Measurements from ENCODE around the gene DCTD.

Gene DCTD

GRCh38 chr4:182927505-182927904 is 10.3 kb upstream of the DCTD start:
- Mint-ChIP-seq H3K4me3 (no peak overlapping the region), H3K4me1 (no peaks in the 10 kb centered on the region), H3K27ac (no peak overlapping the region), H3K36me3 (no peaks in the 10 kb centered on the region), H3K27me3 (peaks cover 2% of the 10 kb centered on the region), H3K9me3 (no peaks in the 10 kb centered on the region)
- DNase-seq (ENCODE audit: low spot score in 2 of 2) (no peak), ATAC-seq (ENCODE audit: low read depth) (no peak)

- Mint-ChIP-seq H3K27ac (no peak overlapping the region), H3K27me3 (peaks cover 2% of the 10 kb centered on the region)
- ATAC-seq (ENCODE audit: low read depth), result no peak
These were observed 8.7 kb upstream of the DCTD start for GRCh38 chr4:182925855-182926254.

GRCh38 chr4:182925298-182925757 is 8.1 kb upstream of the DCTD start:
- no peak overlapping the region for H3K4me3 Mint-ChIP-seq

More at GRCh38 chr4:182925855-182926254, 8.7 kb upstream of the DCTD start:
- DNase-seq (ENCODE audit: low spot score in 2 of 2), result no peak
- Mint-ChIP-seq H3K36me3 (no peaks in the 10 kb centered on the region), H3K9me3 (no peaks in the 10 kb centered on the region), H3K4me3 (no peak overlapping the region), H3K4me1 (no peaks in the 10 kb centered on the region)

GRCh38 chr4:182924497-182924896 is 7.3 kb upstream of the DCTD start:
- Mint-ChIP-seq H3K27ac (no peak overlapping the region), H3K36me3 (no peaks in the 10 kb centered on the region), H3K27me3 (peaks cover 2% of the 10 kb centered on the region), H3K4me1 (peaks cover 2% of the 10 kb centered on the region), H3K9me3 (no peaks in the 10 kb centered on the region), H3K4me3 (no peak overlapping the region)
- ATAC-seq (ENCODE audit: low read depth) (no peak), DNase-seq (ENCODE audit: low spot score in 2 of 2) (no peak)

More at GRCh38 chr4:182925298-182925757, 8.1 kb upstream of the DCTD start:
- peak; percentile 100 for ATAC-seq (ENCODE audit: low read depth)
- peaks cover 2% of the 10 kb centered on the region for H3K27me3 Mint-ChIP-seq
- no peaks in the 10 kb centered on the region for H3K9me3 Mint-ChIP-seq
- no peaks in the 10 kb centered on the region for H3K36me3 Mint-ChIP-seq
- no peak overlapping the region for H3K27ac Mint-ChIP-seq
- no peaks in the 10 kb centered on the region for H3K4me1 Mint-ChIP-seq
- peak; percentile 46 to 65 for DNase-seq (ENCODE audit: low spot score in 2 of 2)

- Mint-ChIP-seq H3K27me3 (peaks cover 2% of the 10 kb centered on the region), H3K4me1 (peaks cover 4% of the 10 kb centered on the region)
These were observed 6.7 kb upstream of the DCTD start for GRCh38 chr4:182923796-182924340.

GRCh38 chr4:182923366-182923765 is 6.2 kb upstream of the DCTD start:
- Mint-ChIP-seq H3K27me3 (peaks cover 2% of the 10 kb centered on the region), H3K4me1 (peaks cover 7% of the 10 kb centered on the region), H3K36me3 (no peaks in the 10 kb centered on the region), H3K9me3 (no peaks in the 10 kb centered on the region), H3K4me3 (no peak overlapping the region), H3K27ac (no peak overlapping the region)
- ATAC-seq (ENCODE audit: low read depth), result no peak
- DNase-seq (ENCODE audit: low spot score in 2 of 2), result no peak

More at GRCh38 chr4:182923796-182924340, 6.7 kb upstream of the DCTD start:
- H3K27ac Mint-ChIP-seq, result no peak overlapping the region
- no peak for ATAC-seq (ENCODE audit: low read depth)
- no peaks in the 10 kb centered on the region for H3K36me3 Mint-ChIP-seq
- no peak for DNase-seq (ENCODE audit: low spot score in 2 of 2)
- H3K9me3 Mint-ChIP-seq, result no peaks in the 10 kb centered on the region
- no peak overlapping the region for H3K4me3 Mint-ChIP-seq

GRCh38 chr4:182922501-182923284 is 5.5 kb upstream of the DCTD start:
- Mint-ChIP-seq H3K9me3 (no peaks in the 10 kb centered on the region), H3K27ac (no peak overlapping the region), H3K4me1 (peaks cover 11% of the 10 kb centered on the region), H3K27me3 (no peaks in the 10 kb centered on the region), H3K36me3 (no peaks in the 10 kb centered on the region), H3K4me3 (no peak overlapping the region)
- ATAC-seq (ENCODE audit: low read depth) (no peak), DNase-seq (ENCODE audit: low spot score in 2 of 2) (no peak)

GRCh38 chr4:182921608-182922007 is 4.4 kb upstream of the DCTD start:
- ATAC-seq (ENCODE audit: low read depth) (no peak), DNase-seq (ENCODE audit: low spot score in 2 of 2) (no peak)
- no peaks in the 10 kb centered on the region for H3K27me3 Mint-ChIP-seq

GRCh38 chr4:182920676-182921075 is 3.5 kb upstream of the DCTD start:
- ATAC-seq (ENCODE audit: low read depth), result no peak
- H3K27me3 Mint-ChIP-seq, result no peaks in the 10 kb centered on the region
- no peak overlapping the region for H3K4me3 Mint-ChIP-seq
- H3K36me3 Mint-ChIP-seq, result no peaks in the 10 kb centered on the region
- H3K27ac Mint-ChIP-seq, result no peak overlapping the region
- no peaks in the 10 kb centered on the region for H3K9me3 Mint-ChIP-seq
- peaks cover 16% of the 10 kb centered on the region for H3K4me1 Mint-ChIP-seq
- DNase-seq (ENCODE audit: low spot score in 2 of 2), result no peak

More at GRCh38 chr4:182921608-182922007, 4.4 kb upstream of the DCTD start:
- Mint-ChIP-seq H3K4me1 (peaks cover 11% of the 10 kb centered on the region), H3K36me3 (no peaks in the 10 kb centered on the region), H3K27ac (no peak overlapping the region), H3K9me3 (no peaks in the 10 kb centered on the region), H3K4me3 (no peak overlapping the region)

GRCh38 chr4:182918791-182919302 is 1.7 kb upstream of the DCTD start:
- Mint-ChIP-seq H3K27me3 (no peaks in the 10 kb centered on the region), H3K9me3 (no peaks in the 10 kb centered on the region), H3K36me3 (peaks cover 3% of the 10 kb centered on the region), H3K27ac (peak overlapping the region; percentile 97), H3K4me1 (peaks cover 18% of the 10 kb centered on the region), H3K4me3 (peak overlapping the region; percentile 78)
- ATAC-seq (ENCODE audit: low read depth) (no peak), DNase-seq (ENCODE audit: low spot score in 2 of 2) (no peak)

GRCh38 chr4:182918044-182918607 is 940 bp upstream of the DCTD start:
- peak; percentile 19 for ATAC-seq (ENCODE audit: low read depth)
- no peak for DNase-seq (ENCODE audit: low spot score in 2 of 2)

GRCh38 chr4:182916483-182917181 is 554 bp downstream of the DCTD start:
- DNase-seq (ENCODE audit: low spot score in 2 of 2) (peak; percentile 15 to 34), ATAC-seq (ENCODE audit: low read depth) (peak; percentile 1)
- no peaks in the 10 kb centered on the region for H3K9me3 Mint-ChIP-seq
- peaks cover 20% of the 10 kb centered on the region for H3K36me3 Mint-ChIP-seq
- peaks cover 27% of the 10 kb centered on the region for H3K4me1 Mint-ChIP-seq
- no peaks in the 10 kb centered on the region for H3K27me3 Mint-ChIP-seq
- H3K27ac Mint-ChIP-seq, result peak overlapping the region; percentile 83
- peak overlapping the region; percentile 84 for H3K4me3 Mint-ChIP-seq

More at GRCh38 chr4:182918044-182918607, 940 bp upstream of the DCTD start:
- peaks cover 19% of the 10 kb centered on the region for H3K4me1 Mint-ChIP-seq
- no peaks in the 10 kb centered on the region for H3K27me3 Mint-ChIP-seq
- no peaks in the 10 kb centered on the region for H3K9me3 Mint-ChIP-seq
- peaks cover 8% of the 10 kb centered on the region for H3K36me3 Mint-ChIP-seq
- H3K27ac Mint-ChIP-seq, result peak overlapping the region; percentile 97
- peak overlapping the region; percentile 94 for H3K4me3 Mint-ChIP-seq

- DNase-seq (ENCODE audit: low spot score in 2 of 2) (no peak), ATAC-seq (ENCODE audit: low read depth) (no peak)
- H3K4me1 Mint-ChIP-seq, result peaks cover 27% of the 10 kb centered on the region
- no peaks in the 10 kb centered on the region for H3K27me3 Mint-ChIP-seq
- no peak overlapping the region for H3K4me3 Mint-ChIP-seq
- H3K27ac Mint-ChIP-seq, result no peak overlapping the region
- H3K9me3 Mint-ChIP-seq, result peaks cover 3% of the 10 kb centered on the region
- peaks cover 34% of the 10 kb centered on the region for H3K36me3 Mint-ChIP-seq
These were observed 2.8 kb downstream of the DCTD start for GRCh38 chr4:182914357-182914756.

- H3K9me3 Mint-ChIP-seq, result peaks cover 3% of the 10 kb centered on the region
- no peaks in the 10 kb centered on the region for H3K27me3 Mint-ChIP-seq
- no peak overlapping the region for H3K4me3 Mint-ChIP-seq
- peaks cover 35% of the 10 kb centered on the region for H3K36me3 Mint-ChIP-seq
- ATAC-seq (ENCODE audit: low read depth) (no peak), DNase-seq (ENCODE audit: low spot score in 2 of 2) (no peak)
- peaks cover 23% of the 10 kb centered on the region for H3K4me1 Mint-ChIP-seq
- no peak overlapping the region for H3K27ac Mint-ChIP-seq
These were observed 3.6 kb downstream of the DCTD start for GRCh38 chr4:182913621-182914020.
